ENCODE results near the gene LCOR. TPM values are rescaled to one million over a fixed set of nuclear protein-coding genes. Genes with fewer than 3 reads are reported as not detected.
"Not testable (repeated sequence)": the region's sequence is repeated elsewhere in the genome, so short reads cannot be mapped to it uniquely, and the experiment has no call there.

Gene LCOR
- total RNA-seq, 1 donor from 2014 or later, result 68.2 TPM

DNA sequence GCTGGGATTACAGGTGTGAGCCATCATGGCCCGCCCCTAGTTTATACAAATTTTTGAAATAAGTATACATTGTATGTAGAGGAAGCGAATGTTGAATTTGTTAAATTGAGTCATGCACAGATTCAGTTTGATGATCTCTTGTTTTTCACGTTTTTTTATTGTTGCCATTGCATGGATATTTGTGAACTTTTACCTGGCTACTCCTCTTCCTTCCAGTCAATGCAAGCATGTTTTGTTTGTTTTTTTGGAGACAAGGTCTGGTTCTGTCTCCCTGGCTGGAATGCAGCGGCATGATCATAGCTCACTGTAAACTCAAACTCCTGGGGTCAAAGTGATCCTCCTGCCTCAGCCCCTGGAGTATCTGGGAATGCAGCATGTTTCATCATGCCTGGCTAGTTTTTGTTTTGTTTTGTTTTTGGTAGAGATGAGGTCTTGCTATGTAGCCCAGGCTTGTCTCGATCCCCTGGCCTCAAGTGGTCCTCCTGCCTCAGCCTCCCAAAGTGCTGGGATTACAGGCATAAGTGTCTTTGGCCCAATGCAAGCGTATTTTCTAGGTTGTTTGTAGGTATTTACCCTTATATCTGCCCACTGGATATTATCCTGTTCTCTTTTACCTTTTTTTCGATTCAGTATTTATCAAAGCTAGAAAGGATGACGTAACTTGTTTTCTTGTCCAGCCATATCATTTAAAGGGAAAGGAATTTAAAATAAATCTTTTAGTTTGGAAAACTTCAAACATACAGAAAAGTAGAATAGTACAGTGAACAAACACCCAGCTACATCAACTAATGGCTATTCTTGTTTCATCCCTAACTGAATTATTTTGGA lies 11.0 kb downstream of the LCOR start:
- TF ChIP-seq, protein P1, sequence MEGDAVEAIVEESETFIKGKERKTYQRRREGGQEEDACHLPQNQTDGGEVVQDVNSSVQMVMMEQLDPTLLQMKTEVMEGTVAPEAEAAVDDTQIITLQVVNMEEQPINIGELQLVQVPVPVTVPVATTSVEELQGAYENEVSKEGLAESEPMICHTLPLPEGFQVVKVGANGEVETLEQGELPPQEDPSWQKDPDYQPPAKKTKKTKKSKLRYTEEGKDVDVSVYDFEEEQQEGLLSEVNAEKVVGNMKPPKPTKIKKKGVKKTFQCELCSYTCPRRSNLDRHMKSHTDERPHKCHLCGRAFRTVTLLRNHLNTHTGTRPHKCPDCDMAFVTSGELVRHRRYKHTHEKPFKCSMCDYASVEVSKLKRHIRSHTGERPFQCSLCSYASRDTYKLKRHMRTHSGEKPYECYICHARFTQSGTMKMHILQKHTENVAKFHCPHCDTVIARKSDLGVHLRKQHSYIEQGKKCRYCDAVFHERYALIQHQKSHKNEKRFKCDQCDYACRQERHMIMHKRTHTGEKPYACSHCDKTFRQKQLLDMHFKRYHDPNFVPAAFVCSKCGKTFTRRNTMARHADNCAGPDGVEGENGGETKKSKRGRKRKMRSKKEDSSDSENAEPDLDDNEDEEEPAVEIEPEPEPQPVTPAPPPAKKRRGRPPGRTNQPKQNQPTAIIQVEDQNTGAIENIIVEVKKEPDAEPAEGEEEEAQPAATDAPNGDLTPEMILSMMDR (IDR thresholded peaks at IDR 0.05; ENCODE audit: unreplicated experiment), result no peak
- Mint-ChIP-seq H3K4me3 (no peak overlapping the region), H3K36me3 (peaks cover 7% of the 10 kb centered on the region), H3K27ac (peak overlapping the region; percentile 89), H3K9me3 (peaks cover 5% of the 10 kb centered on the region), H3K4me1 (peaks cover 46% of the 10 kb centered on the region), H3K27me3 (ENCODE audit: low read depth) (no peaks in the 10 kb centered on the region)
- DNase-seq (ENCODE audit: low spot score in 2 of 2, unreplicated experiment in 2 of 2), result no peak

DNA sequence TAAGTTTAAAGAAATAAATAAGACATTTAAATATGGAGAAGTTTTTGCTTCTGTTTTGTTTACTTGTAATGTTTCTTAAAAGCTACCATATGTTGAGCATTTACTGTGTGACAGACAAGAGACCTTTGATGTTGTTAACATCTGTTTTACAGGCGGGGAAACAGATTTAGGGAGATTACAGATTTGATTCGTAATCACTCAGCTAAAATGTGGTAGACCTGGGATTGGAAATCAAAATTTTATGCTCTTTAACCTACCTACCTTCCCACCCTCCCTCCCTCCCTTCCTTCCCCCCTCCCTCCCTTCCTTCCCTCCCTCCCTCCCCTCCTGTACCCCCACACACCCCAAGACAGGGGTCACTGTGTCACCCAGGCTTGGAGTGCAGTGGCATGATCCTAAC lies 11.7 kb downstream of the LCOR start:
- Mint-ChIP-seq H3K36me3 (peaks cover 2% of the 10 kb centered on the region), H3K4me1 (peaks cover 46% of the 10 kb centered on the region), H3K27ac (no peak overlapping the region), H3K27me3 (ENCODE audit: low read depth) (no peaks in the 10 kb centered on the region), H3K9me3 (no peaks in the 10 kb centered on the region), H3K4me3 (no peak overlapping the region)
- DNase-seq (ENCODE audit: low spot score in 2 of 2, unreplicated experiment in 2 of 2), result no peak
- TF ChIP-seq, protein P1 (IDR thresholded peaks at IDR 0.05; ENCODE audit: unreplicated experiment), result no peak

DNA sequence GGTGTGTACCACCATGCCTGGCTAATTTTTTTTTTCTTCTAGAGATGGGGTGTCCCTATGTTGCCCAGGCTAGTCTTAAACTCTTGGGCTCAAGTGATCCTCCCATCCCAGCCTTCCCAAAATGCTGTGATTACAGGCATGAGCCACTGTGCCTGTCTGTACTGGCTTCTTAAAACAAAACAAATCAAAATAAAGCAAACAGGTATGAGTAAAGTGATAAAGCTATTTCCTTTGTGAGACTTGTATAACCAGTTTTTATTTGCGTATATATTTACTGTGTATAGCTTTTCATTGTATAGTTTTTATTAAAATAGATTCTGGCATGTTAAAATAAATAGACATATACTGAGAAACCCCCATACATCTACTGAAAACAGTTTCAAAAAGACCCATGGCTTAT lies 14.3 kb downstream of the LCOR start:
- TF ChIP-seq, protein P1 (IDR thresholded peaks at IDR 0.05; ENCODE audit: unreplicated experiment), result no peak
- Mint-ChIP-seq H3K4me3 (no peak overlapping the region), H3K36me3 (peaks cover 5% of the 10 kb centered on the region), H3K27me3 (ENCODE audit: low read depth) (no peaks in the 10 kb centered on the region), H3K27ac (peak overlapping the region; percentile 83), H3K4me1 (peaks cover 36% of the 10 kb centered on the region), H3K9me3 (no peaks in the 10 kb centered on the region)
- DNase-seq (ENCODE audit: low spot score in 2 of 2, unreplicated experiment in 2 of 2), result no peak

DNA sequence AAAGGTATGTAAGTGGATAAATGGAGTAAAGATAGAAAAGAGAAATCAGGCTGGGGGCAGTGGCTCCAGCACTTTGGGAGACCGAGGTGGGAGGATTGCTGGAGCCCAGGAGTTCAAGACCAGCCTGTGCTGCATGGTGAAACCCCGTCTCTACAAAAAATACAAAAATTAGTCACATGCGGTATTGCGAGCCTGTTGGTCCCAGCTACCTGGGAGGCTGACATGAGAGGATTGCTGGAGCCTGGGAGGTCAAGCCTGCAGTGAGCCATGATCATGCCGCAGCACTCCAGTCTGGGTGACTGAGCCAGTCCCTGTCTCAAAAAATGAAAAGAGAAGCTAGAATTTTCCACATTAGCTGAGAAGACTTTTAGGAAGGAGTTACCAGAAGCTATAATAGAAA lies 14.8 kb downstream of the LCOR start:
- no peaks in the 10 kb centered on the region for H3K27me3 Mint-ChIP-seq (ENCODE audit: low read depth)
- TF ChIP-seq, protein P1 (IDR thresholded peaks at IDR 0.05; ENCODE audit: unreplicated experiment), result no peak
- H3K36me3 Mint-ChIP-seq, result peaks cover 5% of the 10 kb centered on the region
- H3K27ac Mint-ChIP-seq, result peak overlapping the region; percentile 63
- H3K4me3 Mint-ChIP-seq, result no peak overlapping the region
- H3K9me3 Mint-ChIP-seq, result no peaks in the 10 kb centered on the region
- peaks cover 36% of the 10 kb centered on the region for H3K4me1 Mint-ChIP-seq
- no peak for DNase-seq (ENCODE audit: low spot score in 2 of 2, unreplicated experiment in 2 of 2)

DNA sequence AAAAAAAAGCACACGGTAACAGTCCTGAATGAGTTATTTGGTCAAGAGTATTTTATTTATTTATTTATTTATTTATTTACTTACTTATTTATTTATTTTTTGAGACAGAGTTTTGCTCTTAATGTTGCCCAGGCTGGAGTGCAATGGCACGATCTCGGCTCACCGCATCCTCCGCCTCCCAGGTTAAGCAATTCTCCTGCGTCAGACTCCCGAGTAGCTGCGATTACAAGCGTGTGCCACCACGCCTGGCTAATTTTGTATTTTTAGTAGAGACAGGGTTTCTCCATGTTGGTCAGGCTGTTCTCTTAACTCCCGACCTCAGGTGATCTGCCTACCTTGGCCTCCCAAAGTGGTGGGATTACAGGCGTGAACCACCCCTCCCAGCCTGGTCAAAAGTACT lies 15.3 kb downstream of the LCOR start:
- H3K27me3 Mint-ChIP-seq (ENCODE audit: low read depth); H3K9me3 Mint-ChIP-seq; H3K36me3 Mint-ChIP-seq; H3K4me3 Mint-ChIP-seq; DNase-seq (ENCODE audit: low spot score in 2 of 2, unreplicated experiment in 2 of 2): not testable (repeated sequence)
- peaks cover 36% of the 10 kb centered on the region for H3K4me1 Mint-ChIP-seq
- peak overlapping the region; percentile 80 for H3K27ac Mint-ChIP-seq

DNA sequence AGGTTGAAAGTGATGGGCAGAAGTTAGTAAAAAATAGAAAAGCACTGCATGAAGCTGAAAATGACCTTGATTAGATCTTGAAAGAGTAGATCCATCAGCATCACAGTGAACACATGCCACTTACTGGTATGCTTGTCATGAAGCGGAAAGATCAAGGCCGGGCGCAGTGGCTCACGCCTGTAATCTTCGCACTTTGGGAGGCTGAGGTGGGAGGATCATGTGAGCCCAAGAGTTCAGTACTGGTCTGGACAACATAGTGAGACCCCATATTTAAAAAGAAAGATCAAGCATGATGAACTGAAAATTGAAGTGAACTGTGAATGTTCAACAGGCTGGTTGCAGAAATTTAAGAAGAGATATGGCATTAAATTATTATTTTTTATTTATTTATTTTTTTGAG lies 18.0 kb downstream of the LCOR start:
- Mint-ChIP-seq H3K27me3 (ENCODE audit: low read depth) (no peaks in the 10 kb centered on the region), H3K4me1 (peaks cover 13% of the 10 kb centered on the region), H3K36me3 (peaks cover 13% of the 10 kb centered on the region), H3K4me3 (no peak overlapping the region), H3K27ac (no peak overlapping the region), H3K9me3 (no peaks in the 10 kb centered on the region)
- TF ChIP-seq, protein P1 (IDR thresholded peaks at IDR 0.05; ENCODE audit: unreplicated experiment), result no peak
- no peak for DNase-seq (ENCODE audit: low spot score in 2 of 2, unreplicated experiment in 2 of 2)
